ENCODE data around the gene CALD1.

CALD1 gene

DNA sequence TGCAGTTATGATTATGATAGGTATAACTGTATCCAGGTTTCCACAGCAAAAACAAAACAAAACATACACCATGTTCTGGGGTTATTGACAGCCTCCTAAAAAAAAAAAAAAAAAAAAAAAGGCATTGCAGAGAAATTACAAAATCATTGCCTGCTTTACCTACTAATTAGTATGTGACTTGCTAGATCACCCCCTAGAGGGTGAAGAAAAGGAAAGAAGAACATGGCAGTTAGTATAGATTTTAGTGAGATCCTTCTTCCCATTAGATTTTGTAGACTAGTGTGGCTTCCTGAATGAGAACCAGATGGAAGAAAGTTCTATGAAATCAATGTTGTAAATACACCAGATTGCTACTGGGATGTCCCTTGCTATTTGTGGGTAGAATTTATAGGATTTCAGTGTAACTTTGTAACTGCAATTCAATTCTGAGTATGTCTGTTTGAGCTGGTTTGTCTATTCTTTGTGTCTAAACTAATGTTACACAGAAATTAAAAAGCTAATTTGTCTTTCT lies 182.9 kb downstream of the CALD1 start:
- H3K36me3 ChIP-seq (replicated peaks in 1 of 2; ENCODE audit: control insufficient read depth in 2 of 2, insufficient read depth in 2 of 2, low read length in 2 of 2) = peaks cover 31 to 96% of the 10 kb centered on the region in 2 donors
- no peak overlapping the region for H3K4ac ChIP-seq (ENCODE audit: low read length)
- no peak overlapping the region for H2BK12ac ChIP-seq (ENCODE audit: low read length)
- H3K4me2 ChIP-seq (ENCODE audit: insufficient read depth, low read length, poor library complexity, severe bottlenecking) = no peak overlapping the region
- no peak overlapping the region for H3K18ac ChIP-seq (ENCODE audit: low read length)
- H3K9ac ChIP-seq (ENCODE audit: low read depth, low read length, poor library complexity) = no peak overlapping the region
- H2AK5ac ChIP-seq (ENCODE audit: low read depth, low read length) = no peak overlapping the region
- H4K91ac ChIP-seq (ENCODE audit: low read depth, low read length, poor library complexity) = no peak overlapping the region
- H2BK120ac ChIP-seq (ENCODE audit: low read depth, low read length) = no peak overlapping the region
- no peak overlapping the region for H3K27ac ChIP-seq (replicated peaks; ENCODE audit: low read length)
- no peak for DNase-seq (ENCODE audit: low spot score)
- H3K14ac ChIP-seq (ENCODE audit: low read length) = no peak overlapping the region
- H3K23ac ChIP-seq (ENCODE audit: low read depth, low read length, poor library complexity) = no peak overlapping the region
- no peaks in the 10 kb centered on the region for H3K27me3 ChIP-seq (ENCODE audit: control insufficient read depth in 3 of 3, insufficient read depth in 3 of 3, low read depth in 1 of 3, low read length in 3 of 3)
- H4K8ac ChIP-seq (ENCODE audit: low read depth, low read length) = no peak overlapping the region
- no peak overlapping the region for H3K4me3 ChIP-seq (ENCODE audit: low read length in 2 of 2)
- no peaks in the 10 kb centered on the region for H3K79me1 ChIP-seq (ENCODE audit: low read depth, low read length)
- H2BK15ac ChIP-seq (ENCODE audit: low read length) = no peak overlapping the region
- H3K9me3 ChIP-seq (replicated peaks in 1 of 2; ENCODE audit: control insufficient read depth in 2 of 2, insufficient read depth in 1 of 2, low read depth in 1 of 2, low read length in 2 of 2) = no peaks in the 10 kb centered on the region
- H3K4me1 ChIP-seq (ENCODE audit: control insufficient read depth in 2 of 2, insufficient read depth in 1 of 2, low read depth in 1 of 2, low read length in 2 of 2) = no peaks in the 10 kb centered on the region
- H2AFZ ChIP-seq (ENCODE audit: low read length) = no peak overlapping the region
- no peak overlapping the region for H2BK5ac ChIP-seq (ENCODE audit: low read length)

DNA sequence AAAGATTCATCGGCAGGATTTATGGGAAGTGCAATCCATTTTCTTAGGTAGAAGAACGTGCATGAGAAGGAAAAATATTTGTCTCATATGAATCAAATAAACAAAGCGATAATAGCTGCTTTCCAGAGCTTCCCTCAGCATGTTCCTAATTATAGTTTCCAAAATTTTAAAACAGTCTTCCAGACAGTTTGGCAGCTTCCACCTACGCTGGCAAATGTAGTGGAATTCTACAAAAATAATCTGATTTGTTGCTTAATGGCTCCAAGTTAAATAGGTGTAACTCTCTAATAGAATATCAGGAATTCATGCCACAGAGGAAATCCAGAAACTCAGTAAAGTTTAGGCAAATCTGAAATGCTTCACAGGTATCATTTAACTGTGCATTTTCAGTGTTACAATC lies 183.6 kb downstream of the CALD1 start:
- Histone ChIP-seq H2AK5ac (ENCODE audit: low read depth, low read length) (no peak overlapping the region), H2BK15ac (ENCODE audit: low read length) (no peak overlapping the region), H3K9ac (ENCODE audit: low read depth, low read length, poor library complexity) (no peak overlapping the region), H4K8ac (ENCODE audit: low read depth, low read length) (no peak overlapping the region), H3K27ac (replicated peaks; ENCODE audit: low read length) (no peak overlapping the region), H3K23ac (ENCODE audit: low read depth, low read length, poor library complexity) (no peak overlapping the region), H3K9me3 (replicated peaks in 1 of 2; ENCODE audit: control insufficient read depth in 2 of 2, insufficient read depth in 1 of 2, low read depth in 1 of 2, low read length in 2 of 2) (no peaks in the 10 kb centered on the region), H3K14ac (ENCODE audit: low read length) (no peak overlapping the region), H2BK120ac (ENCODE audit: low read depth, low read length) (no peak overlapping the region), H3K79me1 (ENCODE audit: low read depth, low read length) (no peaks in the 10 kb centered on the region), H2BK5ac (ENCODE audit: low read length) (no peak overlapping the region), H3K4me2 (ENCODE audit: insufficient read depth, low read length, poor library complexity, severe bottlenecking) (no peak overlapping the region), H4K91ac (ENCODE audit: low read depth, low read length, poor library complexity) (no peak overlapping the region), H3K27me3 (ENCODE audit: control insufficient read depth in 3 of 3, insufficient read depth in 3 of 3, low read depth in 1 of 3, low read length in 3 of 3) (no peaks in the 10 kb centered on the region), H2BK12ac (ENCODE audit: low read length) (no peak overlapping the region), H3K36me3 (replicated peaks in 1 of 2; ENCODE audit: control insufficient read depth in 2 of 2, insufficient read depth in 2 of 2, low read length in 2 of 2) (peaks cover 31 to 89% of the 10 kb centered on the region in 2 donors), H3K18ac (ENCODE audit: low read length) (no peak overlapping the region), H3K4ac (ENCODE audit: low read length) (no peak overlapping the region), H3K4me1 (ENCODE audit: control insufficient read depth in 2 of 2, insufficient read depth in 1 of 2, low read depth in 1 of 2, low read length in 2 of 2) (no peaks in the 10 kb centered on the region), H3K4me3 (ENCODE audit: low read length in 2 of 2) (no peak overlapping the region), H2AFZ (ENCODE audit: low read length) (no peak overlapping the region)
- DNase-seq (ENCODE audit: low spot score) = no peak
- no CpG with 5 or more reads among the region's 4 CpGs for WGBS, 2 donors (ENCODE audit: extremely low coverage in 2 of 2, insufficient read length in 2 of 2, insufficient replicate concordance in 1 of 2)

DNA sequence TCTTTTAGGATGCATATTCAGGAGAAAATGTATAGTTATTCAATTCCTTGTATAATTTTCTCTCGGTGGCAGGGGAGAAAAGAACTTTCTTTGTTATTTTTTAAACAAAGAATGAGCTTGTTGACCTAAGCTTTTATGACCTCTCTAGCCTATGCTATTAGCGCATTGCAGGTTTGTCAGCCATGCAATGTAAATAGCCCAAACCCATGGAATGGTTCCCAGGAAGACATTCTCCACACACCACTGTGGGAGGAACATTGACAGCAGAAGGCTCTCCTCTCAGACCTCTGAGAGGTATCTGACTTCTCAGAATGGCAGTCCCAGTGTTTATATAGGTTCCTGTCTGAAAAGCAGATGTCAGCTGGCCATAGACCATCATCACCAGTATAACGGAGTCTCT lies 187.3 kb downstream of the CALD1 start:
- no peaks in the 10 kb centered on the region for H3K27me3 ChIP-seq (ENCODE audit: control insufficient read depth in 3 of 3, insufficient read depth in 3 of 3, low read depth in 1 of 3, low read length in 3 of 3)
- peaks cover 20 to 68% of the 10 kb centered on the region in 2 donors for H3K36me3 ChIP-seq (replicated peaks in 1 of 2; ENCODE audit: control insufficient read depth in 2 of 2, insufficient read depth in 2 of 2, low read length in 2 of 2)

DNA sequence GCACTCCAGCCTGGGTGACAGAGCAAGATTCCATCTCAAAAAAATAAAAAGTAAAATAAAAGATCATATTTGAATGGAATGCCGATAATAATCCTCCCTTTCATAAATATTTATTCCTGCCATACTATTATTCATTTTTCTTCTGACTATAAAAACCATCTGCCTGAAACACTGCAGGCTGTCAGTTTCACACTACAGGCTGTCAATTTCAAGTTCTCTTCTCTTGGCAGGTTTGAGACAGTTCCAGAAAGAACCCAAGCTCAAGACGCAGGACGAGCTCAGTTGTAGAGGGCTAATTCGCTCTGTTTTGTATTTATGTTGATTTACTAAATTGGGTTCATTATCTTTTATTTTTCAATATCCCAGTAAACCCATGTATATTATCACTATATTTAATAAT lies 188.7 kb downstream of the CALD1 start:
- Histone ChIP-seq H3K4me3 (ENCODE audit: low read length in 2 of 2) (no peak overlapping the region), H3K36me3 (replicated peaks in 1 of 2; ENCODE audit: control insufficient read depth in 2 of 2, insufficient read depth in 2 of 2, low read length in 2 of 2) (peaks cover 20 to 54% of the 10 kb centered on the region in 2 donors), H2BK15ac (ENCODE audit: low read length) (no peak overlapping the region)

More for the DNA sequence above, 187.3 kb downstream of the CALD1 start:
- Histone ChIP-seq H3K4me2 (ENCODE audit: insufficient read depth, low read length, poor library complexity, severe bottlenecking) (no peak overlapping the region), H3K18ac (ENCODE audit: low read length) (no peak overlapping the region), H3K14ac (ENCODE audit: low read length) (no peak overlapping the region), H3K23ac (ENCODE audit: low read depth, low read length, poor library complexity) (no peak overlapping the region), H2AK5ac (ENCODE audit: low read depth, low read length) (no peak overlapping the region), H3K9me3 (replicated peaks in 1 of 2; ENCODE audit: control insufficient read depth in 2 of 2, insufficient read depth in 1 of 2, low read depth in 1 of 2, low read length in 2 of 2) (no peaks in the 10 kb centered on the region), H2BK5ac (ENCODE audit: low read length) (no peak overlapping the region), H3K9ac (ENCODE audit: low read depth, low read length, poor library complexity) (no peak overlapping the region), H4K8ac (ENCODE audit: low read depth, low read length) (no peak overlapping the region), H2BK15ac (ENCODE audit: low read length) (no peak overlapping the region), H3K4me1 (ENCODE audit: control insufficient read depth in 2 of 2, insufficient read depth in 1 of 2, low read depth in 1 of 2, low read length in 2 of 2) (no peaks in the 10 kb centered on the region), H2BK12ac (ENCODE audit: low read length) (no peak overlapping the region), H3K27ac (replicated peaks; ENCODE audit: low read length) (no peak overlapping the region), H4K91ac (ENCODE audit: low read depth, low read length, poor library complexity) (no peak overlapping the region), H3K4ac (ENCODE audit: low read length) (no peak overlapping the region), H3K4me3 (ENCODE audit: low read length in 2 of 2) (no peak overlapping the region), H3K79me1 (ENCODE audit: low read depth, low read length) (no peaks in the 10 kb centered on the region), H2AFZ (ENCODE audit: low read length) (no peak overlapping the region), H2BK120ac (ENCODE audit: low read depth, low read length) (no peak overlapping the region)
- no peak for DNase-seq (ENCODE audit: low spot score)
- no CpG with 5 or more reads among the region's 3 CpGs for WGBS, 2 donors (ENCODE audit: extremely low coverage in 2 of 2, insufficient read length in 2 of 2, insufficient replicate concordance in 1 of 2)

More for the DNA sequence above, 188.7 kb downstream of the CALD1 start:
- no peak for DNase-seq (ENCODE audit: low spot score)
- H3K27me3 ChIP-seq (ENCODE audit: control insufficient read depth in 3 of 3, insufficient read depth in 3 of 3, low read depth in 1 of 3, low read length in 3 of 3) = no peaks in the 10 kb centered on the region
- H3K4me2 ChIP-seq (ENCODE audit: insufficient read depth, low read length, poor library complexity, severe bottlenecking) = no peak overlapping the region
- H3K9ac ChIP-seq (ENCODE audit: low read depth, low read length, poor library complexity) = no peak overlapping the region
- H2BK12ac ChIP-seq (ENCODE audit: low read length) = no peak overlapping the region
- H2AK5ac ChIP-seq (ENCODE audit: low read depth, low read length) = no peak overlapping the region
- H3K23ac ChIP-seq (ENCODE audit: low read depth, low read length, poor library complexity) = no peak overlapping the region
- H3K79me1 ChIP-seq (ENCODE audit: low read depth, low read length) = no peaks in the 10 kb centered on the region
- H3K9me3 ChIP-seq (replicated peaks in 1 of 2; ENCODE audit: control insufficient read depth in 2 of 2, insufficient read depth in 1 of 2, low read depth in 1 of 2, low read length in 2 of 2) = no peaks in the 10 kb centered on the region
- no peak overlapping the region for H3K18ac ChIP-seq (ENCODE audit: low read length)
- no CpG with 5 or more reads among the region's 4 CpGs for WGBS, 2 donors (ENCODE audit: extremely low coverage in 2 of 2, insufficient read length in 2 of 2, insufficient replicate concordance in 1 of 2)
- no peak overlapping the region for H2BK5ac ChIP-seq (ENCODE audit: low read length)
- H3K14ac ChIP-seq (ENCODE audit: low read length) = no peak overlapping the region
- no peak overlapping the region for H3K4ac ChIP-seq (ENCODE audit: low read length)
- no peak overlapping the region for H2AFZ ChIP-seq (ENCODE audit: low read length)
- H3K4me1 ChIP-seq (ENCODE audit: control insufficient read depth in 2 of 2, insufficient read depth in 1 of 2, low read depth in 1 of 2, low read length in 2 of 2) = no peaks in the 10 kb centered on the region
- H4K8ac ChIP-seq (ENCODE audit: low read depth, low read length) = no peak overlapping the region
- no peak overlapping the region for H2BK120ac ChIP-seq (ENCODE audit: low read depth, low read length)
- no peak overlapping the region for H3K27ac ChIP-seq (replicated peaks; ENCODE audit: low read length)
- H4K91ac ChIP-seq (ENCODE audit: low read depth, low read length, poor library complexity) = no peak overlapping the region

Measured in neuronal stem cell (in vitro differentiated cells).